SH-SY5Y (cell line): ENCODE results near the gene PROCR.

Experiments
- GATA2 ChIP-seq: IDR thresholded peaks from 2 replicates; pipeline ENCODE4 v1.6.1; 2011; ENCODE audit warnings: mild to moderate bottlenecking, low read depth, low read length
- GATA3 ChIP-seq: IDR thresholded peaks from 2 replicates; pipeline ENCODE4 v1.6.1; 2011; ENCODE audit warnings: low read depth, mild to moderate bottlenecking, low read length, moderate library complexity

The PROCR gene

DNA sequence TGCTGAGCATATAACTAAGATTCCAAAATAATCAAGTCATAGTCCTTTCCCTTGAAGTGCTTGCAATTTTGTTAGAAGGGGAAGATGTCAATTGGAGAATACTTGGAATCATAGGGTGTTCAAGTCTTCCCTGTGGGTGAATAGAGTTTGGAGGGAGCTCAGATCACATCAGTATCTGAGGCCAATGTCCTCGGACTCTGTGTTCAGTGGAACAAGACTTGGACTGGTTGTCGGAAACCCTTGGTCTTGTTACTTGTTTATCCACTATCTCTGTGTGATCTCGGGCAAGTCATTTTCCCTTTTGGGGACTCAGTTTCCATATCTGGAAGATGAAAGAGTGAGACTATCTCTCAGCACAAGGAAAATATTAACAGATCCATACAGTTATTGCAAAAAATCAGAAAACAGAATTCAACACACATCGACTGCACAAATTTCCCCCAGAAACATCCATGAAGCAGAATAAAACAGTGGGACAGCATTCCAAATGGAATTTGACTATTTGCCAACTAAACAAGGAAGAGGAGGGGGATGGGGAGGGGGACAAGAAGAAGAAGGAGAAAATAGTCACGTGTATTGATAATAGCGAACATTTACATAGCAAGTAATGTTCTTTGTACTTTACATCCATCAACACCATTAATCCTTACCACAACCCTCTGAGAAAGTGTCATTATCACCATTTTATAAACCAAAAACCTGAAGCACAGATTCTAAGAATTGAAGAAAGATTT is 20.9 kb upstream of the PROCR start:
- TF ChIP-seq GATA3 (no peak), GATA2 (no peak)

GRCh38 chr20:35151736-35152135 is 20.1 kb upstream of the PROCR start:
- TF ChIP-seq GATA3: no peak
- no peak for TF ChIP-seq GATA2

GRCh38 chr20:35155936-35156335 is 15.9 kb upstream of the PROCR start:
- no peak for TF ChIP-seq GATA2
- no peak for TF ChIP-seq GATA3

DNA sequence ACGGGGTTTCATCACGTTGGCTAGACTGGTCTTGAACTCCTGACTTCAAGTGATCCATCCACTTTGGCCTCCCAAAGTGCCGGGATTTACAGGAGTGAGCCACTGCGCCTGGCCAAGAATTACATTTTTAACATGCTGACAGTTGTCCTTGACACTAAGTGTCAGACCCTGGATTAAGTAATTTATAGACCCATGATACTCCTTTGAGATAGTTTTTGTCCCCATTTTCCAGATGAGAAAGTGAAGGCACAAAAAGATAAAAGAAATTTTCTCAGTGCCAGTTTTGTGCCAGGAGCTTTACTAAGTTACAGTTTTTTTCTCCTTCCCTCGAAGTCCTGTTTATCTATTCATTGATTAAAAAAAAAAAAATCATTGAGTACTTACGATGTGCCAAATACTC is 14.9 kb upstream of the PROCR start:
- TF ChIP-seq GATA3 (no peak), GATA2 (no peak)

GRCh38 chr20:35165221-35166185 is 6.4 kb upstream of the PROCR start:
- TF ChIP-seq GATA2: no peak
- TF ChIP-seq GATA3: no peak

- TF ChIP-seq GATA2 (no peak), GATA3 (no peak)
These were observed 5.5 kb upstream of the PROCR start for GRCh38 chr20:35166242-35166830.

DNA sequence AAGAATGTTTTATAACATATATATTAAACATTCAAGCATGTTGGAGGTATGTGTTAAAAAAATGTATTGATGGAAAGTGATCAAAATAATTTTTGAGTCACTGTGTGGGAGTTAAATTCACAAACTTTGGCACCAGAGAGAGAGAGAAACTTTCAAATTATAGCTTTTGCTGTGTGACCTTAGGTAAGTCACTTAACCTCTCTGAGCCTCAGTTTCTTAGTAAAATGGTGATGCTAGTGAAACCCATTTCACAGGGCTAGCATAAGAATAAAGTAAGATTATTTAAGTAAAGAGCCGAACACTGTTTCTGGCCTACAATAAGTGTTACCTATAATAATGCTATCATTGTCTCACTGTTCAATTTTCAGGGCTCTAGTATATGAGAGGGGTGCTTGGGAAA is 4.1 kb upstream of the PROCR start:
- no peak for TF ChIP-seq GATA2
- no peak for TF ChIP-seq GATA3

GRCh38 chr20:35171438-35171752 is 477 bp upstream of the PROCR start:
- TF ChIP-seq GATA3: no peak
- TF ChIP-seq GATA2: no peak

GRCh38 chr20:35172434-35172806 is 548 bp downstream of the PROCR start:
- no peak for TF ChIP-seq GATA3
- TF ChIP-seq GATA2: no peak

- TF ChIP-seq GATA2 (no peak), GATA3 (no peak)
These were observed 1.8 kb downstream of the PROCR start for GRCh38 chr20:35173576-35174192.

GRCh38 chr20:35174458-35175216 is 2.8 kb downstream of the PROCR start:
- TF ChIP-seq GATA3: no peak
- TF ChIP-seq GATA2: no peak

DNA sequence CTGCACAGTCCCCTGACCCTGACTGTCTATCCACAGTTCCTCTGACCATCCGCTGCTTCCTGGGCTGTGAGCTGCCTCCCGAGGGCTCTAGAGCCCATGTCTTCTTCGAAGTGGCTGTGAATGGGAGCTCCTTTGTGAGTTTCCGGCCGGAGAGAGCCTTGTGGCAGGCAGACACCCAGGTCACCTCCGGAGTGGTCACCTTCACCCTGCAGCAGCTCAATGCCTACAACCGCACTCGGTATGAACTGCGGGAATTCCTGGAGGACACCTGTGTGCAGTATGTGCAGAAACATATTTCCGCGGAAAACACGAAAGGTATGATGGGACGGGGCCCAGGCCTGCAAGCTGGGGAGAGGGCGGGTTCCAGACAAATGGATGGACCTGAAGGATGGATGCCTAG is 4.3 kb downstream of the PROCR start:
- TF ChIP-seq GATA2 (no peak), GATA3 (no peak)
